Measurements from ENCODE around the gene OR4F15. TPM values are rescaled to one million over a fixed set of nuclear protein-coding genes. Genes with fewer than 3 reads are reported as not detected.
"Not testable (repeated sequence)": the region's sequence is repeated elsewhere in the genome, so short reads cannot be mapped to it uniquely, and the experiment has no call there.

The OR4F15 gene
- not detected for total RNA-seq
- long read RNA-seq, result 0 reads

DNA sequence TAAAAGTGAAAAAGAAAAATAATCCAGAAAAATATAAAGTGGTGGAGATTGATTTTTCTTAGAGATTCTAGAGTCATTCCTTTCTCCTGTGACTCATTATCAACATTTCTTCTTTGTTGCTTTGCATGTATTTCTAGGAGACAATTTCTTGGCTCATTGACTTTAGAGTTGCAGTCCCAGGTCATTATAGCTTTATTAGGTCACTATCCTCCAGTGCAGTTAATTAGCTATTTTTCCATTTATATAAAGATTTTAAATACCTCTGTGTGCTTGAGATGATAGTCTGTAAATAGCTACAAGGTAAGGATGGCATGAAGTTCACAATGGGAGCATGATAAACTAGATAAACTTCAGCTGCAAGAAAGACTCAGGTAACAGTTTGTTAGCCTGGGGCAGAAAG, at the start of gene OR4F15:
Gene OR4F15 (plus strand): TSS at position 301 of the 400 bp plus-strand sequence. CDS start 5,985 bp downstream, outside the sequence.
- ATAC-seq (no peak), DNase-seq (ENCODE audit: missing footprints) (no peak)
- intact Hi-C loops (cut with DNase I), result no loop called here

DNA sequence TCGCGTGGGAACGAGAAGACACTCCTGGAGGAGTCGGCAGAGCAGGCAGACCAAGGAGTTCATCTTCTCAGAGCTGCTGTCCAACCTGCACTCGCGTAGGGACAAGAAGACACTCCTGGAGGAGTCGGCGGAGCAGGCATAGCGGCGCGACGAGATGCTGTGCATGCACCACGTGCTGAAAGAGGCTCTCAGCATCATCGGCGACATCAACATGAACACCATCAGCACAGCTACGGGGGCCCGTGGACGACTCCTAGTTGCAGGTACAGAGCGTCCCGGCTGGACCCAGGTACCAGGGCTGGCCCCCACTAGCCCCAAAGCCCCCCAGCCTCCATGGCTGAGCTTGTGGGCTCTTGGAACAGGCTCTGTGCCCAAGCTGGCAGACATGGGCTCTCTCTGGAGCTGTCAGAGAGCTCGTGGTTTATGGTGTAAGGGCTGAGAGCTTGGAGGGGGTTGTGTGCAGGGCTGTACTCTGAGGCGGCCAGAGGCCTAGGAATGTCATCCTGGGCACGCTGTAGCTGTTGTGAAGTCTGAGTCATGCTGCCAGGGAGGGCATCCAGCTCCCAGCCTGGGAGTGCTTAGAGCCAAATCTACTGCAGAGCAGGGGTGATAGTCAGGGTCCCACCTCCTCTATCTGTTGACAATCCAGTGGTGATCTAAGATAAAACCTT, 47.2 kb upstream of the OR4F15 start:
- DNase-seq (ENCODE audit: missing footprints); intact Hi-C loops (cut with DNase I): not testable (repeated sequence)
- peak; percentile 92 for ATAC-seq

GRCh38 chr15:101765340-101765671, 46.7 kb upstream of the OR4F15 start:
- ATAC-seq; intact Hi-C loops (cut with DNase I); DNase-seq (ENCODE audit: missing footprints): not testable (repeated sequence)

GRCh38 chr15:101765772-101766456, 46.1 kb upstream of the OR4F15 start:
- intact Hi-C loops (cut with DNase I), result no loop called here
- DNase-seq (ENCODE audit: missing footprints) (no peak), ATAC-seq (no peak)

GRCh38 chr15:101767083-101767640, 44.8 kb upstream of the OR4F15 start:
- ATAC-seq; DNase-seq (ENCODE audit: missing footprints); intact Hi-C loops (cut with DNase I): not testable (repeated sequence)

GRCh38 chr15:101772921-101773320, 39.1 kb upstream of the OR4F15 start:
- DNase-seq (ENCODE audit: missing footprints) (no peak), ATAC-seq (no peak)

GRCh38 chr15:101773496-101774100, 38.4 kb upstream of the OR4F15 start:
- intact Hi-C loops (cut with DNase I), result no loop called here
- ATAC-seq, result no peak
- peak; percentile 55 for DNase-seq (ENCODE audit: missing footprints)

More at GRCh38 chr15:101772921-101773320, 39.1 kb upstream of the OR4F15 start:
- intact Hi-C loops (cut with DNase I), result no loop called here

DNA sequence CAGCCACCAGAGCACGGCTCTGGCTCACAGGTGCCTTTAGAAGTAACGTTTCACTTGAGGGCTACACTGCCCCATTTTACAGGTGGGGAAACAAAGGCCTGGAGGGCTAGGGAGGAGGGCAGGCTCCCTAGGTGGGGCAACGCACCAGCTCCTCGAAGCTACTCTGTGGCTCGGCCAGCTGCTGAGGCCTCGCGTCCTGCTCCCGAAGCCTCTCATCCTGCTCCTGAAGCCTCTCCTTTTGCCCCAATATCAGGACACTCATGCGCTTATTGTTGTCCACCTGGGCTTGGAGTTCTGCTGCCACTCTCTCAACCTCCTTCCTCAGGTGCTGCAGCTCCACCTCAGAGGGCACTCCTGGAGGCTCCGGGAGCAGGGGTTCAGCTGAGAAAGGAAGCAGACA, 36.9 kb upstream of the OR4F15 start:
- intact Hi-C loops (cut with DNase I), result no loop called here
- DNase-seq (ENCODE audit: missing footprints), result no peak
- no peak for ATAC-seq

DNA sequence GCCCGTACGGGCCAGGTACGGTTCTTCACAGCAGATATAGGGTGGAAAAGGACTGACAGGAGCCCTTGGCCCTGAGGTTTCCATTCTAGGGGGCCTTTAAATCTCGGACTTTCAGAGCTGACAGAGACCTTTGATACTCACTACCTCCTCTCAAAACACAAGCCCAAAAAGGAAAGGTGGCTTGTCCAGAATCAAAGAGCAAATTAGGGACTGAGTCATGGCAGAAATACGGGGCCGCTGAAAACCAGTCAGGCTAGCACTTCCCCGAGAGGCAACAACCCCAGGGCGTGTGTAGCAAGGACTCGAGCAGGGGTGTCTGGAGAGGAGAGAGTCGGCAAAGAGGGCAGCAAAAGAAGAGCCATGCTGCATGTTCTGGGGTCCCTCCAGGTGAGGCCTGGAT, 33.4 kb upstream of the OR4F15 start:
- DNase-seq (ENCODE audit: missing footprints); intact Hi-C loops (cut with DNase I); ATAC-seq: not testable (repeated sequence)

DNA sequence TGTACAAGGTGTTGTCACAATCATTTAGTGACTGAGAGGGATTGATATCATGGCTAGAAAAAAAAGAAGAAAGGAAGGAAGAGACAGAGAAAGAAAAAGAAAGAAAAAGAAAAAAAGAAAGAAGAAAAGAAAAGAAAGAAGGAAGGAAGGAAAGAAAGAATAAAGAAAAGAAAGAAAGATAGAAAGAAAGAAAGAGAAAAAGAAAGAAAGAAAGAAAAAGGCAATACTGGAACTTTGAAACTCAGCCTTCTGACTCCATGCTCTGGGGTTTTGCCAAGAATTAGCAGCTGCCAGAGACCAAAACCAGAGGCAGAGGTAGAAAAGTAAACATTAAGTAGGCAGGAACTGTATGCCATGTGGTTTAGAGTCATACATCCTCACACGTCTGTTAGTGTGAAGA, 31.8 kb upstream of the OR4F15 start:
- intact Hi-C loops (cut with DNase I); ATAC-seq; DNase-seq (ENCODE audit: missing footprints): not testable (repeated sequence)

- no peak for ATAC-seq
- no peak for DNase-seq (ENCODE audit: missing footprints)
- intact Hi-C loops (cut with DNase I), result no loop called here
Observed at GRCh38 chr15:101781928-101782327, 30.1 kb upstream of the OR4F15 start.

DNA sequence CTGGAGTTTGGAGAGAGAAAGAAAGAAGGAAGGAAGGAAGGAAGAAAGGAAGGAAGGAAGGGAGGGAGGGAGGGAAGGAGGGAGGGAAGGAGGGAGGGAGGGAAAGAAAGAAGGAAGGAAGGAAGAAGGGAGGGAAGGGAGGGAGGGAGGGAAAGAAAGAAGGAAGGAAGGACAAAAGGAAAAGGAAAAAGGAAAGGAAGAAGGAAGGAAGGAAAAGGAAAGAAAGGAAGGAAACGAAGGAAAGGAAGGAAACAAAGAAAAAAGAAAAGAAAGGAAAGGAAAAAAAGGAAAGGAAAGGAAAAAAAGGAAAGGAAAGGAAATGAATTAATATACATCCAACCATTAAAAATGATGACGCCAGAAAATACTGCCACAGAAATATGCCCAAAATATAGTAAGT, 27.4 kb upstream of the OR4F15 start:
- DNase-seq (ENCODE audit: missing footprints) (no peak), ATAC-seq (no peak)
- intact Hi-C loops (cut with DNase I), result no loop called here

DNA sequence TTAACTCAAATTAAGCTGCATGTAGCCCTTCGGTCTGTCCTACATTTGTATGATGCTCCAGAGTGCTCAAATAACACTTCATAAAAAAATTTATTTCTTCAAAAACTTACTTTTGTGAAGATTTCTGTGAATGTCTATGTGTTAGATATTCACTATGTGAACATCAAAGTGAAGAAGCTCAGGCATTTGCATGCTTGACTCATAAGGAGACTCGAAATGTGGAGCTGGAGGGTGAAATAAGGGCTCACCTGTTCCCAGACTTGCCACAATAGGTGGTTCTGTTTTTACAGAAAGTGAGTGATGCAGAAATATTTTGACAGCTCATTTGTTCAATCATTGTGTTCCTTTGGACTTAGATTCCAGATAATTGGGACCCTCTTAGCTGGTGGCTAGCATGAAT, 25.6 kb upstream of the OR4F15 start:
- intact Hi-C loops (cut with DNase I); ATAC-seq; DNase-seq (ENCODE audit: missing footprints): not testable (repeated sequence)

GRCh38 chr15:101788001-101788400, 24.0 kb upstream of the OR4F15 start:
- DNase-seq (ENCODE audit: missing footprints); intact Hi-C loops (cut with DNase I): not testable (repeated sequence)

DNA sequence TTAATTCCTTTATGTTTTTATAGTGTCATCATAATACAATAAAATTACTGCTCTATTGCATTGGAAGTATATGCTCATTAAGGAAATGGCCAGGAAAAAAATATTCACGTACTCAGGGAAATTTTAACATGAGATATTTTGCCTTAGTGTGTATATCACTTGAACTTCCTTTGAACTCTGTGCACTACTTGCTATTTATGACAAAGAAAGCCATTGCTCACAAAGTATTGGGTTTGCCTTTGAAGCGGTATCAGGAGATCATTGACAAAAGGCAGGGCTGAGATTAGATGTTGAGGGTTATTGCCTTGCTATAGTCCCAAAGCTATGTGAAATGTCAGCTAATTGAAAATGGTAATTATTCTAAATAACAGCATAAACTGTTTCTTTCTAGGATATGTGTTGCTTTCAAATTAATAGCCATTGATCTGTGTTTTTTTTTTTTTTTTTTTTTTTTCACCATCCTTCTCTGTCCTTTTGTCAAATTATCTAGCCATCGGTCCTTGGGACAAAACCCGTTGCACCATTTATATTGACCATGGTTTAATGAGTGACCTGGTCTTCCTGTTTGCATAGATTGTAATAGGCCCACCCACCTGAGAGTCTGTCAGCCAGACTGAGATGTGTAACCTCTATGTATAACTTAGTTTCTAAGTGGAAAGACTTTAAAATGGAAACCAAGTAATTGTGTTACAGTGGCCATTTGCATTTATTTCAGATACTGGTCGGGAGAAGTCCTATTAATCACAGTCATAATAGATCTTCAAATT, 23.3 kb upstream of the OR4F15 start:
- intact Hi-C loops (cut with DNase I); DNase-seq (ENCODE audit: missing footprints); ATAC-seq: not testable (repeated sequence)

More at GRCh38 chr15:101788001-101788400, 24.0 kb upstream of the OR4F15 start:
- not testable (repeated sequence) for ATAC-seq

DNA sequence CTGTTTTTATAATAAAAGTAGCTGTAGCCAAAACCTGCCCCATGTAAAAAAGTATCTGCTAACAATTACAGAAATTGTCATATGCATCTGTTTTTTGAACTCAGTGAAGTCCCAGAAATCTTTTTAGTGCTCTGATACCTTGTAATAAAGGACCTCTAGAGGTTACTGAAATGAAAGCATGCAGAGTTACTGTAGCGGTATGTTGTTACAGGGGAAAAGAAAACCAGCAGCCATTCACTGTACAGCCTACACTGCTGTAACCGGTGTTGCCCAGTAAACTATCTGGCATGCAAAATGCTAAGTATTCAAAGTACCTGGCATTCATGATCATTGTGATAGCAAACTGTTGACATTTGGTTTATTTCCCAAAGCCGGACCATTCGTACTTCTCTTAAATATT, 21.3 kb upstream of the OR4F15 start:
- ATAC-seq; intact Hi-C loops (cut with DNase I): not testable (repeated sequence)

DNA sequence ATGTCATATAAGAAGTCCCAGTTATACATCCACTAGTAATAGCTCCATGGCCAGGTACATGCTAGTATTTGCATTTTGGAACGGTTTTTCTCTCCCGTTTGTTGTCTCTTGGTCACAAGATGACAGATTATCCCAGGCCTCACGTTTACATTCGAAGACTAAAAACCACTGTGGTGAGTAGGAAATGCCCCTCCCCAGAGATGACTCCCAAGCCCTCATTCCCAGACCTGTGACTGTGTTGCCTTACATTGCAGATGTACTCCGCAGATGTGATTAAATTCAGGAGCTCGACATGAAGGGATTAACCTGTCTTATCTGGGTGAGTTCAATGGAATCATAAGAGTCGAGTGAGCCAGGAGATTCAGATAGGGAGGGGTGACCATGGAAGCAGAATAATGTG, 18.0 kb upstream of the OR4F15 start:
- intact Hi-C loops (cut with DNase I); ATAC-seq; DNase-seq (ENCODE audit: missing footprints): not testable (repeated sequence)

More for the DNA sequence above, 21.3 kb upstream of the OR4F15 start:
- not testable (repeated sequence) for DNase-seq (ENCODE audit: missing footprints)

DNA sequence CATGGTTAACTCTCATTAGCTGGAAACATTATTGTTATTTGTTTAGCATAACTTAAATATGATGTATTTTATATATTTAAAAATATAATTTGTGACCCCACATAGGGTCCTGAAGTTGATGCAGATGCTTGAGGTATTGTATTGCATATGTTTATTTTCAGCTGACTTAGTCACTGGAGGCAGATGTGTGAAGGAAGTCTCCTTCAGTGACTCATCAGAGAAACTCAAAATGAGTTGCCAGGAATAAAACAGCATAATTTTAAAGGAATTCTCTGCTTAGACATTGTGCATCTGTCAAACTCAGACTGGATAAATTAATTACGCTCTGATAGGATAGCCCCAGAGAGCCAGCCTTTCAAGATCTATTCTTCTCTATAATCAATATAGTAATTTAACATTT, 16.5 kb upstream of the OR4F15 start:
- ATAC-seq, result no peak

DNA sequence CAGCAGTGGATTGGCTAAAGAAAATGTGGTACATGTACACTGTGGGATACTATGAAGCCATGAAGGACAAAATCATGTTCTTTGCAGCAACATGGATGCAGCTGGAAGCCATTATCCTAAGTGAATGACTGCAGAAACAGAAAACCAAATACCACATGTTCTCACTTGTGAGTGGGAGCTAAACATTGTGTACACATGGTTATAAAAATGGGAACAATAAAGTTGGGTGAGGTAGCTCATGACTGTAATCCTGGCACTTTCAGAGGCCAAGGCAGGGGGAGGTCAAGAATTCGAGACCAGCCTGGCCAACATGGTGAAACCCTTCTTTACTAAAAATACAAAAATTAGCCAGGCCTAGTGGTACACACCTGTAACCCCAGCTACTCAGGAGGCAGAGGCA, 12.3 kb upstream of the OR4F15 start:
- DNase-seq (ENCODE audit: missing footprints), result no peak
- intact Hi-C loops (cut with DNase I), result no loop called here
- no peak for ATAC-seq

More for the DNA sequence above, 16.5 kb upstream of the OR4F15 start:
- DNase-seq (ENCODE audit: missing footprints), result no peak
- intact Hi-C loops (cut with DNase I), result no loop called here

Measured in Right ventricle myocardium inferior (tissue), 1 donor.